ENCODE data around the gene SOWAHA. TPM values are rescaled to one million over a fixed set of nuclear protein-coding genes. Genes with fewer than 3 reads are reported as not detected.

SOWAHA gene
- total RNA-seq, 1 experiment from 2014 or later: 0.04 TPM

DNA sequence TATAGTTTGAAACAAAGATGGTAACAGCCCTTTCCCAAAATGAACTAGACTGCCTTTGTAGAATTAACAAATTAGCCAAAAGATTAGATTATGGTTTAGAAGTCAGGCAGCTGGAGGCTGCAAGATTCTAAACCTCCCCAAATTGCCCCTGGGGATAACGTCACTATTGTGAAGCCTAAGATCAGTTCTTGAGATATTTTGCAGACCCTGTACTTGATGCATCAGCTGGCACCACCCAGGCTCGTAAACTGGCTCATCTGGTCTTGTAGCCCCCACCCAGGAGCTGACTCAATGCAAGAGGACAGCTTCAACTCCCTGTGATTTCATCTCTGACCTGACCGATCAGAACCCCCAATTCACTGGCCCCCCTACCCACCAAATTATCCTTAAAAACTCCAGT lies 4.2 kb upstream of the SOWAHA start:
- Histone ChIP-seq H2AFZ (ENCODE audit: low read length) (no peak overlapping the region), H3K27ac (ENCODE audit: low read length) (no peak overlapping the region), H3K9me2 (replicated peaks; ENCODE audit: low read length) (no peaks in the 10 kb centered on the region), H4K20me1 (ENCODE audit: low read length) (no peaks in the 10 kb centered on the region), H3K27me3 (ENCODE audit: low read length) (no peaks in the 10 kb centered on the region), H3K4me1 (ENCODE audit: insufficient read depth, low read length) (peaks cover 5% of the 10 kb centered on the region; the same call in 1 of the 2 replicates), H3K4me2 (ENCODE audit: low read length) (no peak overlapping the region), H3K79me2 (ENCODE audit: low read length) (no peaks in the 10 kb centered on the region), H3K9me3 (ENCODE audit: low read length) (no peaks in the 10 kb centered on the region), H3K9ac (ENCODE audit: low read length) (no peak overlapping the region), H3F3A (ENCODE audit: low read length, unreplicated experiment) (no peaks in the 10 kb centered on the region), H3K36me3 (ENCODE audit: low read depth, low read length) (no peaks in the 10 kb centered on the region), H3K4me3 (ENCODE audit: low read length) (no peak overlapping the region)
- ChIA-PET CTCF (no interaction called here), POLR2A (ENCODE audit: unreplicated experiment) (no interaction called here)
- no TSS peak for BruUV-seq (replicated peaks)
- intact Hi-C loops (cut with micrococcal nuclease): no loop called here
- no peak for ATAC-seq
- TF ChIP-seq, protein P1, sequence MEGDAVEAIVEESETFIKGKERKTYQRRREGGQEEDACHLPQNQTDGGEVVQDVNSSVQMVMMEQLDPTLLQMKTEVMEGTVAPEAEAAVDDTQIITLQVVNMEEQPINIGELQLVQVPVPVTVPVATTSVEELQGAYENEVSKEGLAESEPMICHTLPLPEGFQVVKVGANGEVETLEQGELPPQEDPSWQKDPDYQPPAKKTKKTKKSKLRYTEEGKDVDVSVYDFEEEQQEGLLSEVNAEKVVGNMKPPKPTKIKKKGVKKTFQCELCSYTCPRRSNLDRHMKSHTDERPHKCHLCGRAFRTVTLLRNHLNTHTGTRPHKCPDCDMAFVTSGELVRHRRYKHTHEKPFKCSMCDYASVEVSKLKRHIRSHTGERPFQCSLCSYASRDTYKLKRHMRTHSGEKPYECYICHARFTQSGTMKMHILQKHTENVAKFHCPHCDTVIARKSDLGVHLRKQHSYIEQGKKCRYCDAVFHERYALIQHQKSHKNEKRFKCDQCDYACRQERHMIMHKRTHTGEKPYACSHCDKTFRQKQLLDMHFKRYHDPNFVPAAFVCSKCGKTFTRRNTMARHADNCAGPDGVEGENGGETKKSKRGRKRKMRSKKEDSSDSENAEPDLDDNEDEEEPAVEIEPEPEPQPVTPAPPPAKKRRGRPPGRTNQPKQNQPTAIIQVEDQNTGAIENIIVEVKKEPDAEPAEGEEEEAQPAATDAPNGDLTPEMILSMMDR (conservative IDR thresholded peaks at IDR 0.05; ENCODE audit: low read depth, low read length): no peak
- TF ChIP-seq EZH2phosphoT487 (IDR thresholded peaks at IDR 0.05; ENCODE audit: borderline replicate concordance, low read length) (no peak), EZH2 (IDR thresholded peaks at IDR 0.05; ENCODE audit: low read length, unreplicated experiment) (no peak)
- DNase-seq: no peak

DNA sequence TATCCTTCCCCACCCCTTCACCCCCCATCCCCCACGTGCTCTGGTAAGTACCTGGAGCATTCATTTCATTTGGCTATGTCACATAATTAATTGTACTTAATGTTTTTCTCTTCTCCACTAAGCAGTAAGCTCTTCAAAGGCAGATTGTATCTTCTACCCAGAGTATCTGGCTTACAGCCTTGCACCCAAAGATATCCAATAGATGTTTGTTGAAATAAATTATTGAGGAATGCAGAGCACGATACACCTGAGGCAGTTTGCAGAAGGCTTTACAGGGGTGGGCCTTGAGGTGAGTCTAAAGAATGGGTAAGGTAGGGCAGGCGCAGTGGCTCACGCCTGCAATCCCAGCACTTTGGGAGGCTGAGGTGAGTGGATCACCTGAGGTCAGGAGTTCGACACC lies 2.5 kb upstream of the SOWAHA start:
- peaks cover 5% of the 10 kb centered on the region; the same call in 1 of the 2 replicates for H3K4me1 ChIP-seq (ENCODE audit: insufficient read depth, low read length)
- ATAC-seq: no peak
- H3K27ac ChIP-seq (ENCODE audit: low read length): no peak overlapping the region
- TF ChIP-seq EZH2 (IDR thresholded peaks at IDR 0.05; ENCODE audit: low read length, unreplicated experiment): no peak
- TF ChIP-seq EZH2phosphoT487 (IDR thresholded peaks at IDR 0.05; ENCODE audit: borderline replicate concordance, low read length): no peak
- TF ChIP-seq, protein P1 (conservative IDR thresholded peaks at IDR 0.05; ENCODE audit: low read depth, low read length): no peak
- H2AFZ ChIP-seq (ENCODE audit: low read length): no peak overlapping the region
- POLR2A ChIA-PET (ENCODE audit: unreplicated experiment): no interaction called here
- BruUV-seq (replicated peaks): no TSS peak
- no peaks in the 10 kb centered on the region for H3K9me2 ChIP-seq (replicated peaks; ENCODE audit: low read length)
- CTCF ChIA-PET: no interaction called here
- no peak overlapping the region for H3K4me3 ChIP-seq (ENCODE audit: low read length)
- H3K4me2 ChIP-seq (ENCODE audit: low read length): no peak overlapping the region
- H3K9ac ChIP-seq (ENCODE audit: low read length): no peak overlapping the region
- H3F3A ChIP-seq (ENCODE audit: low read length, unreplicated experiment): no peaks in the 10 kb centered on the region
- intact Hi-C loops (cut with micrococcal nuclease): no loop called here
- no peaks in the 10 kb centered on the region for H3K27me3 ChIP-seq (ENCODE audit: low read length)
- no peaks in the 10 kb centered on the region for H3K9me3 ChIP-seq (ENCODE audit: low read length)
- no peaks in the 10 kb centered on the region for H3K79me2 ChIP-seq (ENCODE audit: low read length)
- H4K20me1 ChIP-seq (ENCODE audit: low read length): no peaks in the 10 kb centered on the region
- DNase-seq: no peak
- no peaks in the 10 kb centered on the region for H3K36me3 ChIP-seq (ENCODE audit: low read depth, low read length)

DNA sequence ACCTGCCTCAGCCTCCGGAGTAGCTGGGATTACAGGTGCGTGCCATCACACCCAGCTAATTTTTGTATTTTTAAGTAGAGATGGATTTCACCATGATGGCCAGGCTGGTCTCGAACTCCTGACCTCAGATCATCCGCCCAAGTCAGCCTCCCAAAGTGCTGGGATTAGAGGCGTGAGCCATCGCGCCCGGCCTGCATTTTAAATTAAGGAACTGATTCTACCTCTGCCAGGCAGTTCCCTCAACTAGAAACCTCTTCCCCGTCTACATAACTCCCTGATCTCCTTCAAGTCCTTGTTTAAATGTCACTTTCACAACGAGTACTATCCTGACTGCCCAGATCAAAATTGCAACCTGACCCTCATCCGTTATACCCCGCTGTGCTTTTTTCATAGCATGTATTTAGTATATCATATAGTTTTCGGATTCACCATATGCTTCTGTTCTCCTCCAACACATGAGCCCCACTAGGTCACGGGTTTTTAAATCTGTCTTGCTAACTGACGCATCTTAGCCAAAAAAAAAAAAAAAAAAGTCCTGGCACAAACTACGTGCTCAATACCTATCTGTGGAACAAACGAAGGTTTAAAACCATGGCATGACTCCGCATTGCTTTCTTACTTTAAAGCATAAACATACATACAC lies 858 bp upstream of the SOWAHA start:
- Histone ChIP-seq H3K9me2 (replicated peaks; ENCODE audit: low read length) (no peaks in the 10 kb centered on the region), H3K9ac (ENCODE audit: low read length) (no peak overlapping the region), H3K4me2 (ENCODE audit: low read length) (peak overlapping the region; percentile 81; the same call in 1 of the 2 replicates), H3K27ac (ENCODE audit: low read length) (no peak overlapping the region), H3K79me2 (ENCODE audit: low read length) (no peaks in the 10 kb centered on the region), H4K20me1 (ENCODE audit: low read length) (no peaks in the 10 kb centered on the region), H3K4me1 (ENCODE audit: insufficient read depth, low read length) (peaks cover 5% of the 10 kb centered on the region; the same call in 1 of the 2 replicates), H3K9me3 (ENCODE audit: low read length) (no peaks in the 10 kb centered on the region), H3K27me3 (ENCODE audit: low read length) (no peaks in the 10 kb centered on the region), H3F3A (ENCODE audit: low read length, unreplicated experiment) (no peaks in the 10 kb centered on the region), H2AFZ (ENCODE audit: low read length) (no peak overlapping the region), H3K36me3 (ENCODE audit: low read depth, low read length) (no peaks in the 10 kb centered on the region), H3K4me3 (ENCODE audit: low read length) (peak overlapping the region; percentile 64; the same call in 1 of the 2 replicates)
- intact Hi-C loops (cut with micrococcal nuclease): no loop called here
- BruUV-seq (replicated peaks): no TSS peak
- ATAC-seq (no peak), DNase-seq (no peak)
- CTCF ChIA-PET: interaction anchor here (0.6 kb wide), 1 partner anchor 58 kb away, joined by 5 read pairs; no protein-coding TSS in a partner anchor
- POLR2A ChIA-PET (ENCODE audit: unreplicated experiment): no interaction called here
- TF ChIP-seq, protein P1 (conservative IDR thresholded peaks at IDR 0.05; ENCODE audit: low read depth, low read length): no peak
- no peak for TF ChIP-seq EZH2phosphoT487 (IDR thresholded peaks at IDR 0.05; ENCODE audit: borderline replicate concordance, low read length)
- TF ChIP-seq EZH2 (IDR thresholded peaks at IDR 0.05; ENCODE audit: low read length, unreplicated experiment): no peak

Data from PC-3 (cell line).